Measurements from ENCODE around the gene GCNT2. TPM values are rescaled to one million over a fixed set of nuclear protein-coding genes. Genes with fewer than 3 reads are reported as not detected.
A peak's percentile ranks its signal among the peaks of the same experiment; 100 is the strongest.

The GCNT2 gene
- total and polyA plus RNA-seq, 7 experiments from 2014 or later, result 0.45 to 8.5 (median 3.6) TPM

- Mint-ChIP-seq H3K9me3 (no peaks in the 10 kb centered on the region), H3K36me3 (peaks cover 2 to 60% (median 37%) of the 10 kb centered on the region in 5 donors), H3K27ac (no peak overlapping the region), H3K27me3 (no peaks in the 10 kb centered on the region), H3K4me1 (peaks cover 0 to 17% (median 0%) of the 10 kb centered on the region in 7 donors), H3K4me3 (no peak overlapping the region)
- no peak overlapping the region for H3K4me3 ChIP-seq (ENCODE audit: low read length)
- intact Hi-C loops (cut with micrococcal nuclease), result no loop called here
- no peaks in the 10 kb centered on the region for H3K27me3 ChIP-seq (ENCODE audit: control insufficient read depth in 2 of 2, insufficient read depth in 2 of 2, low read length in 2 of 2)
- CTCF ChIA-PET, result no interaction called here
- ATAC-seq (no peak), DNase-seq (no peak)
- no peaks in the 10 kb centered on the region for H3K4me1 ChIP-seq (ENCODE audit: control insufficient read depth in 2 of 2, insufficient read depth in 2 of 2, low read length in 2 of 2)
- POLR2A ChIA-PET, result no interaction called here
- H3K9me3 ChIP-seq (ENCODE audit: control insufficient read depth in 2 of 3, low read length in 3 of 3), result no peaks in the 10 kb centered on the region
- no peak overlapping the region for H3K27ac ChIP-seq (ENCODE audit: low read depth, low read length)
- peaks cover 0 to 9% (median 0%) of the 10 kb centered on the region in 3 experiments for H3K36me3 ChIP-seq (ENCODE audit: control insufficient read depth in 2 of 3, insufficient read depth in 3 of 3, low read length in 3 of 3)
These were observed 37.4 kb downstream of the GCNT2 start for GRCh38 chr6:10558565-10558964.

- H3K36me3 ChIP-seq (ENCODE audit: control insufficient read depth in 2 of 3, insufficient read depth in 3 of 3, low read length in 3 of 3), result peaks cover 0 to 9% (median 0%) of the 10 kb centered on the region in 3 experiments
- ATAC-seq, result no peak
- Mint-ChIP-seq H3K4me1 (peaks cover 0 to 16% (median 0%) of the 10 kb centered on the region in 7 donors), H3K27me3 (no peaks in the 10 kb centered on the region), H3K27ac (no peak overlapping the region), H3K4me3 (no peak overlapping the region), H3K9me3 (no peaks in the 10 kb centered on the region), H3K36me3 (peaks cover 2 to 57% (median 40%) of the 10 kb centered on the region in 5 donors)
- ChIA-PET POLR2A (no interaction called here), CTCF (no interaction called here)
- no peak for DNase-seq
- no peaks in the 10 kb centered on the region for H3K9me3 ChIP-seq (ENCODE audit: control insufficient read depth in 2 of 3, low read length in 3 of 3)
- no peak overlapping the region for H3K27ac ChIP-seq (ENCODE audit: low read depth, low read length)
- intact Hi-C loops (cut with micrococcal nuclease), result no loop called here
- no peaks in the 10 kb centered on the region for H3K4me1 ChIP-seq (ENCODE audit: control insufficient read depth in 2 of 2, insufficient read depth in 2 of 2, low read length in 2 of 2)
- H3K27me3 ChIP-seq (ENCODE audit: control insufficient read depth in 2 of 2, insufficient read depth in 2 of 2, low read length in 2 of 2), result no peaks in the 10 kb centered on the region
- no peak overlapping the region for H3K4me3 ChIP-seq (ENCODE audit: low read length)
These were observed 38.5 kb downstream of the GCNT2 start for GRCh38 chr6:10559522-10560152.

- POLR2A ChIA-PET, result no interaction called here
- no peak for DNase-seq
- no peak overlapping the region for H3K4me3 ChIP-seq (ENCODE audit: low read length)
These were observed 40.6 kb downstream of the GCNT2 start for GRCh38 chr6:10561611-10562199.

GRCh38 chr6:10564975-10565673 is 44.0 kb downstream of the GCNT2 start:
- Mint-ChIP-seq H3K4me1 (peaks cover 0 to 20% (median 0%) of the 10 kb centered on the region in 7 donors), H3K4me3 (no peak overlapping the region), H3K36me3 (peaks cover 4 to 49% (median 32%) of the 10 kb centered on the region in 5 donors), H3K27me3 (no peaks in the 10 kb centered on the region), H3K9me3 (peaks cover 0 to 11% (median 0%) of the 10 kb centered on the region in 11 donors), H3K27ac (no peak overlapping the region)
- Histone ChIP-seq H3K4me3 (ENCODE audit: low read length) (no peak overlapping the region), H3K27ac (ENCODE audit: low read depth, low read length) (no peak overlapping the region), H3K27me3 (ENCODE audit: control insufficient read depth in 2 of 2, insufficient read depth in 2 of 2, low read length in 2 of 2) (no peaks in the 10 kb centered on the region), H3K36me3 (ENCODE audit: control insufficient read depth in 2 of 3, insufficient read depth in 3 of 3, low read length in 3 of 3) (no peaks in the 10 kb centered on the region), H3K9me3 (ENCODE audit: control insufficient read depth in 2 of 3, low read length in 3 of 3) (no peaks in the 10 kb centered on the region), H3K4me1 (ENCODE audit: control insufficient read depth in 2 of 2, insufficient read depth in 2 of 2, low read length in 2 of 2) (no peaks in the 10 kb centered on the region)
- CTCF ChIA-PET, result no interaction called here
- POLR2A ChIA-PET, result no interaction called here
- DNase-seq, result no peak
- ATAC-seq, result no peak
- intact Hi-C loops (cut with micrococcal nuclease), result no loop called here

More at GRCh38 chr6:10561611-10562199, 40.6 kb downstream of the GCNT2 start:
- ATAC-seq, result no peak
- Mint-ChIP-seq H3K27me3 (no peaks in the 10 kb centered on the region), H3K4me3 (no peak overlapping the region), H3K9me3 (peaks cover 0 to 1% (median 0%) of the 10 kb centered on the region in 11 donors), H3K36me3 (peaks cover 2 to 50% (median 29%) of the 10 kb centered on the region in 5 donors), H3K27ac (no peak overlapping the region), H3K4me1 (peaks cover 0 to 12% (median 0%) of the 10 kb centered on the region in 7 donors)
- intact Hi-C loops (cut with micrococcal nuclease), result no loop called here
- CTCF ChIA-PET, result no interaction called here
- Histone ChIP-seq H3K36me3 (ENCODE audit: control insufficient read depth in 2 of 3, insufficient read depth in 3 of 3, low read length in 3 of 3) (peaks cover 0 to 4% (median 0%) of the 10 kb centered on the region in 3 experiments), H3K27ac (ENCODE audit: low read depth, low read length) (no peak overlapping the region), H3K9me3 (ENCODE audit: control insufficient read depth in 2 of 3, low read length in 3 of 3) (no peaks in the 10 kb centered on the region), H3K4me1 (ENCODE audit: control insufficient read depth in 2 of 2, insufficient read depth in 2 of 2, low read length in 2 of 2) (no peaks in the 10 kb centered on the region), H3K27me3 (ENCODE audit: control insufficient read depth in 2 of 2, insufficient read depth in 2 of 2, low read length in 2 of 2) (no peaks in the 10 kb centered on the region)

GRCh38 chr6:10565913-10566312 is 44.8 kb downstream of the GCNT2 start:
- no peak for DNase-seq
- Mint-ChIP-seq H3K36me3 (peaks cover 4 to 50% (median 26%) of the 10 kb centered on the region in 5 donors), H3K4me3 (peak overlapping the region in 1 of 10 donors; percentile 1), H3K27ac (no peak overlapping the region), H3K27me3 (no peaks in the 10 kb centered on the region), H3K4me1 (peaks cover 0 to 20% (median 0%) of the 10 kb centered on the region in 7 donors), H3K9me3 (peaks cover 0 to 11% (median 0%) of the 10 kb centered on the region in 11 donors)
- no peak overlapping the region for H3K4me3 ChIP-seq (ENCODE audit: low read length)
- CTCF ChIA-PET, result no interaction called here
- no peaks in the 10 kb centered on the region for H3K36me3 ChIP-seq (ENCODE audit: control insufficient read depth in 2 of 3, insufficient read depth in 3 of 3, low read length in 3 of 3)
- H3K9me3 ChIP-seq (ENCODE audit: control insufficient read depth in 2 of 3, low read length in 3 of 3), result no peaks in the 10 kb centered on the region
- no peak overlapping the region for H3K27ac ChIP-seq (ENCODE audit: low read depth, low read length)
- POLR2A ChIA-PET, result no interaction called here
- no peak for ATAC-seq
- H3K27me3 ChIP-seq (ENCODE audit: control insufficient read depth in 2 of 2, insufficient read depth in 2 of 2, low read length in 2 of 2), result no peaks in the 10 kb centered on the region
- H3K4me1 ChIP-seq (ENCODE audit: control insufficient read depth in 2 of 2, insufficient read depth in 2 of 2, low read length in 2 of 2), result no peaks in the 10 kb centered on the region
- intact Hi-C loops (cut with micrococcal nuclease), result no loop called here

GRCh38 chr6:10567256-10568026 is 46.3 kb downstream of the GCNT2 start:
- no peaks in the 10 kb centered on the region for H3K27me3 Mint-ChIP-seq
- H3K4me3 Mint-ChIP-seq, result no peak overlapping the region
- H3K9me3 ChIP-seq (ENCODE audit: control insufficient read depth in 2 of 3, low read length in 3 of 3), result no peaks in the 10 kb centered on the region
- no peaks in the 10 kb centered on the region for H3K4me1 ChIP-seq (ENCODE audit: control insufficient read depth in 2 of 2, insufficient read depth in 2 of 2, low read length in 2 of 2)
- peaks cover 2 to 46% (median 20%) of the 10 kb centered on the region in 5 donors for H3K36me3 Mint-ChIP-seq
- H3K4me3 ChIP-seq (ENCODE audit: low read length), result no peak overlapping the region
- DNase-seq (no peak), ATAC-seq (no peak)
- ChIA-PET POLR2A (no interaction called here), CTCF (interaction anchor here (0.6 kb wide), 1 partner anchor 336 kb away, joined by 3 read pairs; no protein-coding TSS in a partner anchor)
- H3K27ac Mint-ChIP-seq, result no peak overlapping the region
- peaks cover 0 to 11% (median 0%) of the 10 kb centered on the region in 11 donors for H3K9me3 Mint-ChIP-seq
- intact Hi-C loops (cut with micrococcal nuclease), result no loop called here
- no peak overlapping the region for H3K27ac ChIP-seq (ENCODE audit: low read depth, low read length)
- peaks cover 0 to 14% (median 0%) of the 10 kb centered on the region in 7 donors for H3K4me1 Mint-ChIP-seq
- no peaks in the 10 kb centered on the region for H3K36me3 ChIP-seq (ENCODE audit: control insufficient read depth in 2 of 3, insufficient read depth in 3 of 3, low read length in 3 of 3)
- H3K27me3 ChIP-seq (ENCODE audit: control insufficient read depth in 2 of 2, insufficient read depth in 2 of 2, low read length in 2 of 2), result no peaks in the 10 kb centered on the region

All from naive thymus-derived CD4-positive, alpha-beta T cell (primary cell).